Measurements from ENCODE around the gene SP2. TPM values are rescaled to one million over a fixed set of nuclear protein-coding genes. Genes with fewer than 3 reads are reported as not detected.

Gene SP2
- total RNA-seq, 1 donor from 2014 or later: 1.8 TPM

GRCh38 chr17:47870056-47870455 lies 26.0 kb upstream of the SP2 start:
- no peak for DNase-seq (ENCODE audit: low read depth in 2 of 2)

- no peak for DNase-seq (ENCODE audit: low read depth in 2 of 2)
These were observed 25.0 kb upstream of the SP2 start for GRCh38 chr17:47871048-47871447.

GRCh38 chr17:47872019-47872650 lies 23.9 kb upstream of the SP2 start:
- DNase-seq (ENCODE audit: low read depth in 2 of 2): no peak

- DNase-seq (ENCODE audit: low read depth in 2 of 2): no peak
These were observed 23.3 kb upstream of the SP2 start for GRCh38 chr17:47872651-47873161.

- no peak for DNase-seq (ENCODE audit: low read depth in 2 of 2)
These were observed 22.6 kb upstream of the SP2 start for GRCh38 chr17:47873200-47874090.

GRCh38 chr17:47875011-47875985 lies 20.7 kb upstream of the SP2 start:
- DNase-seq (ENCODE audit: low read depth in 2 of 2): no peak

GRCh38 chr17:47877368-47878034 lies 18.5 kb upstream of the SP2 start:
- no peak for DNase-seq (ENCODE audit: low read depth in 2 of 2)

GRCh38 chr17:47878203-47879027 lies 17.6 kb upstream of the SP2 start:
- DNase-seq (ENCODE audit: low read depth in 2 of 2): no peak

- no peak for DNase-seq (ENCODE audit: low read depth in 2 of 2)
These were observed 16.9 kb upstream of the SP2 start for GRCh38 chr17:47879028-47879585.

- no peak for DNase-seq (ENCODE audit: low read depth in 2 of 2)
These were observed 16.1 kb upstream of the SP2 start for GRCh38 chr17:47879776-47880454.

GRCh38 chr17:47882247-47882646 lies 13.8 kb upstream of the SP2 start:
- DNase-seq (ENCODE audit: low read depth in 2 of 2): peak; percentile 67 to 71

- no peak for DNase-seq (ENCODE audit: low read depth in 2 of 2)
These were observed 13.1 kb upstream of the SP2 start for GRCh38 chr17:47882695-47883588.

GRCh38 chr17:47883589-47884426 lies 12.2 kb upstream of the SP2 start:
- DNase-seq (ENCODE audit: low read depth in 2 of 2): no peak

- DNase-seq (ENCODE audit: low read depth in 2 of 2): no peak
These were observed 11.7 kb upstream of the SP2 start for GRCh38 chr17:47884427-47884740.

- DNase-seq (ENCODE audit: low read depth in 2 of 2): no peak
These were observed 10.9 kb upstream of the SP2 start for GRCh38 chr17:47884905-47885730.

- DNase-seq (ENCODE audit: low read depth in 2 of 2): no peak
These were observed 7.7 kb upstream of the SP2 start for GRCh38 chr17:47888293-47888692.

All from lung microvascular endothelial cell (primary cell).